ENCODE results near the gene PTBP3. TPM values are rescaled to one million over a fixed set of nuclear protein-coding genes. Genes with fewer than 3 reads are reported as not detected.

PTBP3 gene
- total RNA-seq, 4 donors from 2014 or later = 9.9 to 54.7 (median 18.7) TPM

DNA sequence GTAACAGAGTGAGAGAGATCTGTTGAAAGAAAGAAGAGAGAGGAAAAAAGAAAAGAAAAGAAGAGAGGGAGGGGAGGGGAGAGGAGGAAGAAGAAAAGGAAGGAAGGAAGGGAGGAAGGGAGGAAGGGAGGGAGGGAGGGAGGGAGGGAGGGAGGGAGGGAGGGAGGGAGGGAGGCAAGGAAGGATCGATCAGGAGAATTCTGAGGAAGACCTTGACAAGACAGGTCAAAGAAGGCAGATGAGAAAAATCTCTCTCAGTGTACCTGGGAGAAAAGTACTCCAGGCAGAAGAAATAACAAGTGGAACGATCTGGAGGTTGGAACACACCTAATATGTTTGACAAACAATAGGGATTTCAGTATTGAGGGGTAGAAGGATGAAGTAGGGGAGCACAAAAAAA, 93.7 kb downstream of the PTBP3 start:
- Histone ChIP-seq H3K9me3 (no peaks in the 10 kb centered on the region), H3K4me3 (no peak overlapping the region), H3K4me1 (no peaks in the 10 kb centered on the region), H3K36me3 (no peaks in the 10 kb centered on the region), H3K27me3 (no peaks in the 10 kb centered on the region), H3K27ac (no peak overlapping the region)
- TF ChIP-seq POLR2A (IDR thresholded peaks at IDR 0.05) = no peak
- TF ChIP-seq, protein P1, sequence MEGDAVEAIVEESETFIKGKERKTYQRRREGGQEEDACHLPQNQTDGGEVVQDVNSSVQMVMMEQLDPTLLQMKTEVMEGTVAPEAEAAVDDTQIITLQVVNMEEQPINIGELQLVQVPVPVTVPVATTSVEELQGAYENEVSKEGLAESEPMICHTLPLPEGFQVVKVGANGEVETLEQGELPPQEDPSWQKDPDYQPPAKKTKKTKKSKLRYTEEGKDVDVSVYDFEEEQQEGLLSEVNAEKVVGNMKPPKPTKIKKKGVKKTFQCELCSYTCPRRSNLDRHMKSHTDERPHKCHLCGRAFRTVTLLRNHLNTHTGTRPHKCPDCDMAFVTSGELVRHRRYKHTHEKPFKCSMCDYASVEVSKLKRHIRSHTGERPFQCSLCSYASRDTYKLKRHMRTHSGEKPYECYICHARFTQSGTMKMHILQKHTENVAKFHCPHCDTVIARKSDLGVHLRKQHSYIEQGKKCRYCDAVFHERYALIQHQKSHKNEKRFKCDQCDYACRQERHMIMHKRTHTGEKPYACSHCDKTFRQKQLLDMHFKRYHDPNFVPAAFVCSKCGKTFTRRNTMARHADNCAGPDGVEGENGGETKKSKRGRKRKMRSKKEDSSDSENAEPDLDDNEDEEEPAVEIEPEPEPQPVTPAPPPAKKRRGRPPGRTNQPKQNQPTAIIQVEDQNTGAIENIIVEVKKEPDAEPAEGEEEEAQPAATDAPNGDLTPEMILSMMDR (IDR thresholded peaks at IDR 0.05 in 4 of 5, conservative IDR thresholded peaks at IDR 0.05 in 1 of 5) = no peak
- ATAC-seq (no peak), DNase-seq (no peak)
- intact Hi-C loops (cut with DNase I; ENCODE audit: low total_unique reads) (no loop called here), in situ Hi-C loops (cut with MboI; ENCODE audit: low sequenced_read_pairs in 4 of 4) (no loop called here)

DNA sequence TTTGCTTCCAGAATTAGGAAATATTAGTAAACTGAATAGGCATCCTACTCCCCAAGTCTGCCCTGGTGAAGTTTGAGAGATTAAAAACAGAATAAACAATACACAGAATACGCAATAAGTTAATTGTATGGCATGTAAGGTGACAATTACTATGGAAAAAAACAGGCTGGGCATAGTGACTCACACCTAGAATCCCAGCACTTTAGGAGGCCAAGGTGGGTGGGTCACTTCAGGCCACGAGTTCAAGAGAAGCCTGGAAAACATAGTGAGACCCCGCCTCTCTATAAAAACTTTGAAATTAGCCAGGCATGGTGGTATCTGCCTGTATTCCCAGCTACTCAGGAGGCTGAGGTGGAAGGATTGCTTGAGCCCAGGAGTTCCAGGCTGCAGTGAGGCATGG, 94.1 kb downstream of the PTBP3 start:
- intact Hi-C loops (cut with DNase I; ENCODE audit: low total_unique reads) = no loop called here
- TF ChIP-seq, protein P1 (IDR thresholded peaks at IDR 0.05 in 4 of 5, conservative IDR thresholded peaks at IDR 0.05 in 1 of 5) = no peak
- TF ChIP-seq POLR2A (IDR thresholded peaks at IDR 0.05) = no peak

DNA sequence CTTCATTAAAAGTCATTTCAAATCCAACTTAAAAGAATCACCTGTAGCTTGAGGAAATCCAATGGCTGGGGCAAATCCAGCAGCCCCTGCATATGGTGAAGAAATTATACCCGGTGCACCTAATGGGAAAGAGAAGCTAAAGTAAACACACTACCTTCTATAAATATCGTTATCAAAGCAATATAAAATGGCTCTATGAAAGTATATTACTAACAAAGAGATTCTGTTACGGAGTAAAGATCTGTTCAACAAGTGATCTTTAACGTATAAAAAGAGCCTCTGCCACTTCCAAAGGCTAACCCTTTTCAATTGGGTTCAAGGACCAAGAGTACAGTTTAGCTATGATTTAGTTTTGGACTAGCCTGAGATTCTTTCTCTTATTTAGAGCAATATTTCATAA, 98.6 kb downstream of the PTBP3 start:
- no peaks in the 10 kb centered on the region for H3K9me3 ChIP-seq
- in situ Hi-C loops (cut with MboI; ENCODE audit: low sequenced_read_pairs in 4 of 4) = no loop called here
- no peak overlapping the region for H3K4me3 ChIP-seq
- intact Hi-C loops (cut with DNase I; ENCODE audit: low total_unique reads) = no loop called here
- peaks cover 0 to 14% of the 10 kb centered on the region in 2 donors for H3K36me3 ChIP-seq
- ATAC-seq (no peak), DNase-seq (no peak)
- no peaks in the 10 kb centered on the region for H3K27me3 ChIP-seq
- no peak for TF ChIP-seq POLR2A (IDR thresholded peaks at IDR 0.05)
- TF ChIP-seq, protein P1 (IDR thresholded peaks at IDR 0.05 in 4 of 5, conservative IDR thresholded peaks at IDR 0.05 in 1 of 5) = no peak
- no peaks in the 10 kb centered on the region for H3K4me1 ChIP-seq
- no peak overlapping the region for H3K27ac ChIP-seq

More for the DNA sequence above, 94.1 kb downstream of the PTBP3 start:
- Histone ChIP-seq H3K9me3 (no peaks in the 10 kb centered on the region), H3K27ac (no peak overlapping the region), H3K27me3 (no peaks in the 10 kb centered on the region), H3K4me1 (no peaks in the 10 kb centered on the region), H3K36me3 (no peaks in the 10 kb centered on the region), H3K4me3 (no peak overlapping the region)
- DNase-seq (no peak), ATAC-seq (no peak)
- in situ Hi-C loops (cut with MboI; ENCODE audit: low sequenced_read_pairs in 4 of 4) = no loop called here

DNA sequence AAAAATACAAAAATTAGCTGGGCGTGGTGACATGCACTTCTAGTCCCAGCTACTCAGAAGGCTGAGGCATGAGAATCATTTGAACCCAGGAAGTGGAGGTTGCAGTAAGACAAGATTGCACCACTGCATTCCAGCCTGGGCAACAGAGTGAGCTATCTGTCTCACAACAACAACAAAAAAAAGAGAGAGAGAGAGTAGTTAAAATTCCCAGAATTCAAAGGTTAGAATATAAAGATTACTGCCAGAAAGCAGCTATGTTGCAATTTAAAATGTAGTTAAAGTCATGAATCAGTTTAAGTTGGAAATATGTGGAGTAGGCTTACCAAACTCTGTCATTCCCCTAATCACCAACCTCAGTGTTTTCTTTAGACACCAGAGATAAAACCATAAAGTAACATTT, 99.7 kb downstream of the PTBP3 start:
- intact Hi-C loops (cut with DNase I; ENCODE audit: low total_unique reads) (no loop called here), in situ Hi-C loops (cut with MboI; ENCODE audit: low sequenced_read_pairs in 4 of 4) (no loop called here)
- DNase-seq (peak in 1 of 2 donors; percentile 12), ATAC-seq (no peak)
- Histone ChIP-seq H3K4me1 (no peaks in the 10 kb centered on the region), H3K9me3 (no peaks in the 10 kb centered on the region), H3K36me3 (peaks cover 0 to 18% of the 10 kb centered on the region in 2 donors), H3K27me3 (no peaks in the 10 kb centered on the region), H3K27ac (no peak overlapping the region), H3K4me3 (no peak overlapping the region)
- TF ChIP-seq POLR2A (IDR thresholded peaks at IDR 0.05) = no peak
- TF ChIP-seq, protein P1 (IDR thresholded peaks at IDR 0.05 in 4 of 5, conservative IDR thresholded peaks at IDR 0.05 in 1 of 5) = no peak

DNA sequence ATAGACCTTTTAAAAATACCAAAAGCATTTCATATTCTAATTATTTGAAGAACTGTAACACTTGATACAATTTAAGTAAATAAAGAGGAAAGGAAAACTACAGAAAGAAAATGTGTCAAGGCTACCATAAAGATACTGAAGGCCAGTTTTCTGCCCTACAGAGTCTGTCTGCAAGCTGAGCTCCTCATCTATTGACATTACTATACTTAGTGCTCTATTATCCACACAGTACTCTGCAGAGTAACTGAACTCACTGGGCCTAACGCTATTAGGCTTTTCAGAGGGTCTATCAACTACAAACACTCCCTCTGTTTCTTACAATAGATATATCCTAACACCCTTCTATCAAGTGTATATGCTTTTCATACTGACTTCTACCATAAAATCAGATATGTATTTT, 101.2 kb downstream of the PTBP3 start:
- no peaks in the 10 kb centered on the region for H3K9me3 ChIP-seq
- intact Hi-C loops (cut with DNase I; ENCODE audit: low total_unique reads) (no loop called here), in situ Hi-C loops (cut with MboI; ENCODE audit: low sequenced_read_pairs in 4 of 4) (no loop called here)
- ATAC-seq = no peak
- H3K27me3 ChIP-seq = no peaks in the 10 kb centered on the region
- no peak overlapping the region for H3K4me3 ChIP-seq
- peaks cover 0 to 31% of the 10 kb centered on the region in 2 donors for H3K36me3 ChIP-seq
- TF ChIP-seq, protein P1 (IDR thresholded peaks at IDR 0.05 in 4 of 5, conservative IDR thresholded peaks at IDR 0.05 in 1 of 5) = no peak
- TF ChIP-seq POLR2A (IDR thresholded peaks at IDR 0.05) = no peak
- DNase-seq = no peak
- no peaks in the 10 kb centered on the region for H3K4me1 ChIP-seq
- no peak overlapping the region for H3K27ac ChIP-seq

Data from gastrocnemius medialis (tissue), 4 donors.